ENCODE measurements around the gene DIPK2A. TPM values are rescaled to one million over a fixed set of nuclear protein-coding genes. Genes with fewer than 3 reads are reported as not detected.

Gene DIPK2A
- total and polyA plus RNA-seq, 2 of the 13 experiments (the other 11 are each of a cell fraction or from before 2014, with no cell fraction given), result 5.8 to 8.0 TPM

DNA sequence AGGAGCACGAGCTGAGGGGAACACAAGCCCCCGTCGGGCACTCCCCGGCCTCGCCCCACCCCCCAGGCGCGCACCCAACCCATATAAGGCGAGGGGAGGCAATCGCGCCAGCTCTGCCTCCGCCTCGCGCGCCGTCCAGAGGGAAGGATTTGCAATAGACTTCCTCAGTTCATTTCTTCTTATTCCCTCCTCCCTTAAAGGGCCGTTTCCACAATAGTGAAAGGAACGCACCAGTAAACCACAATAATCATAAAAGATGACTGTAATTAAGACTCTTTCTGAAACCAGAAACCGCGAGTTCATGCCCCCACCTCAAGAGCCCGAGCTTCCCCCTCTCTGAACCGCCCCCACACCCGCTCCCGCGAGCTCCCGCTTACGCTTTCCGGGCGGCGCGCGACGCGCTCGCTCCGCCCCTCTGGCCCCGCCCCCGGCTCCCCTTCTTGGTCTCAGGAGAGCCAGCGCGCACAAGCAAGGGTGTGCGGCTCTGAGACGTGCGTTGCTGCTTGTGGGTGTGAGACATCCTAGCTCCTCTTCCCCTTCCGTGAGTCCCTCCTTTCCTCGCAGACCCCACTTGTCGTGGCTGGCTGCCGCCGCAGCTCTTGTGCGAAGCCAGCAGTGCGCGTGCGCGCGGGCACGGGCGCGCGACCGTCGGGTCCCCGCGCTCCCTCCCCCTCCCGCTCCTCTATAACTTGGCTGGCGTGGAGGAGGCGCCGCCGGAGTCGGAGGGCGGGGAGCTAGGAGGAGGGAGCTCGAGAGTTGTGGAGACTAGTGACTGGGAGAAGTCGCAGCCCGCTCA lies at the start of gene DIPK2A (continued):
- TF ChIP-seq, protein P1, sequence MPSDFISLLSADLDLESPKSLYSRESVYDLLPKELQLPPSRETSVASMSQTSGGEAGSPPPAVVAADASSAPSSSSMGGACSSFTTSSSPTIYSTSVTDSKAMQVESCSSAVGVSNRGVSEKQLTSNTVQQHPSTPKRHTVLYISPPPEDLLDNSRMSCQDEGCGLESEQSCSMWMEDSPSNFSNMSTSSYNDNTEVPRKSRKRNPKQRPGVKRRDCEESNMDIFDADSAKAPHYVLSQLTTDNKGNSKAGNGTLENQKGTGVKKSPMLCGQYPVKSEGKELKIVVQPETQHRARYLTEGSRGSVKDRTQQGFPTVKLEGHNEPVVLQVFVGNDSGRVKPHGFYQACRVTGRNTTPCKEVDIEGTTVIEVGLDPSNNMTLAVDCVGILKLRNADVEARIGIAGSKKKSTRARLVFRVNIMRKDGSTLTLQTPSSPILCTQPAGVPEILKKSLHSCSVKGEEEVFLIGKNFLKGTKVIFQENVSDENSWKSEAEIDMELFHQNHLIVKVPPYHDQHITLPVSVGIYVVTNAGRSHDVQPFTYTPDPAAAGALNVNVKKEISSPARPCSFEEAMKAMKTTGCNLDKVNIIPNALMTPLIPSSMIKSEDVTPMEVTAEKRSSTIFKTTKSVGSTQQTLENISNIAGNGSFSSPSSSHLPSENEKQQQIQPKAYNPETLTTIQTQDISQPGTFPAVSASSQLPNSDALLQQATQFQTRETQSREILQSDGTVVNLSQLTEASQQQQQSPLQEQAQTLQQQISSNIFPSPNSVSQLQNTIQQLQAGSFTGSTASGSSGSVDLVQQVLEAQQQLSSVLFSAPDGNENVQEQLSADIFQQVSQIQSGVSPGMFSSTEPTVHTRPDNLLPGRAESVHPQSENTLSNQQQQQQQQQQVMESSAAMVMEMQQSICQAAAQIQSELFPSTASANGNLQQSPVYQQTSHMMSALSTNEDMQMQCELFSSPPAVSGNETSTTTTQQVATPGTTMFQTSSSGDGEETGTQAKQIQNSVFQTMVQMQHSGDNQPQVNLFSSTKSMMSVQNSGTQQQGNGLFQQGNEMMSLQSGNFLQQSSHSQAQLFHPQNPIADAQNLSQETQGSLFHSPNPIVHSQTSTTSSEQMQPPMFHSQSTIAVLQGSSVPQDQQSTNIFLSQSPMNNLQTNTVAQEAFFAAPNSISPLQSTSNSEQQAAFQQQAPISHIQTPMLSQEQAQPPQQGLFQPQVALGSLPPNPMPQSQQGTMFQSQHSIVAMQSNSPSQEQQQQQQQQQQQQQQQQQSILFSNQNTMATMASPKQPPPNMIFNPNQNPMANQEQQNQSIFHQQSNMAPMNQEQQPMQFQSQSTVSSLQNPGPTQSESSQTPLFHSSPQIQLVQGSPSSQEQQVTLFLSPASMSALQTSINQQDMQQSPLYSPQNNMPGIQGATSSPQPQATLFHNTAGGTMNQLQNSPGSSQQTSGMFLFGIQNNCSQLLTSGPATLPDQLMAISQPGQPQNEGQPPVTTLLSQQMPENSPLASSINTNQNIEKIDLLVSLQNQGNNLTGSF (CRISPR knock-in tag; IDR thresholded peaks at IDR 0.05), result no peak
- TF ChIP-seq RARG (CRISPR knock-in tag; IDR thresholded peaks at IDR 0.05; ENCODE audit: low read depth) (no peak), ZNF569 (CRISPR knock-in tag; IDR thresholded peaks at IDR 0.05; ENCODE audit: borderline replicate concordance) (no peak), THAP9 (CRISPR knock-in tag; IDR thresholded peaks at IDR 0.05; ENCODE audit: borderline replicate concordance) (peak; percentile 39; the same call in 1 of the 2 replicates), NBN (conservative IDR thresholded peaks at IDR 0.05) (no peak), TAF1 (CRISPR knock-in tag; IDR thresholded peaks at IDR 0.05) (peak; percentile 71; the same call in 1 of the 2 replicates), AHR (CRISPR knock-in tag; IDR thresholded peaks at IDR 0.05) (no peak), FOSL2 (CRISPR knock-in tag; IDR thresholded peaks at IDR 0.05) (0 out of 2 replicates have a peak, but pooled peaks have one; percentile 4), ZNF724P (CRISPR knock-in tag; IDR thresholded peaks at IDR 0.05; ENCODE audit: borderline replicate concordance) (no peak), BHLHE40 (IDR thresholded peaks at IDR 0.05; ENCODE audit: low read length) (no peak), SOX13 (IDR thresholded peaks at IDR 0.05) (no peak; the same call in 1 of the 2 replicates), SOX13 (CRISPR knock-in tag; conservative IDR thresholded peaks at IDR 0.05 in 1 of 2, IDR thresholded peaks at IDR 0.05 in 1 of 2) (no peak), ZNF124 (CRISPR knock-in tag; IDR thresholded peaks at IDR 0.05) (no peak), PCBP2 (optimal IDR thresholded peaks at IDR 0.05; ENCODE audit: low read depth, low read length, poor library complexity, severe bottlenecking) (no peak), KLF11 (CRISPR knock-in tag; IDR thresholded peaks at IDR 0.05) (no peak), KMT2B (CRISPR knock-in tag; IDR thresholded peaks at IDR 0.05) (no peak), ZNF24 (IDR thresholded peaks at IDR 0.05) (no peak), PLSCR1 (CRISPR knock-in tag; IDR thresholded peaks at IDR 0.05; ENCODE audit: borderline replicate concordance) (no peak), HNF4A (CRISPR knock-in tag; IDR thresholded peaks at IDR 0.05) (no peak), ZNF839 (CRISPR knock-in tag; IDR thresholded peaks at IDR 0.05; ENCODE audit: borderline replicate concordance) (no peak)
- TF ChIP-seq, protein P2, sequence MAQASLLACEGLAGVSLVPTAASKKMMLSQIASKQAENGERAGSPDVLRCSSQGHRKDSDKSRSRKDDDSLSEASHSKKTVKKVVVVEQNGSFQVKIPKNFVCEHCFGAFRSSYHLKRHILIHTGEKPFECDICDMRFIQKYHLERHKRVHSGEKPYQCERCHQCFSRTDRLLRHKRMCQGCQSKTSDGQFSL (CRISPR knock-in tag; IDR thresholded peaks at IDR 0.05), result no peak

Measured in HepG2 (cell line).